GM12864 (cell line): ENCODE results near the gene HIPK2.

Experiments used
- DNase-seq: peaks from one replicate; pipeline ENCODE4 v3.0.0-alpha.2; 2011; ENCODE audit warnings: low read depth
- H3K4me3 ChIP-seq: 2 replicates; pipeline ENCODE4 v1.5.1; 2011; ENCODE audit warnings: mild to moderate bottlenecking, low read depth, low read length, control low read depth
- TF ChIP-seq, protein P1 (sequence below): IDR thresholded peaks from 2 replicates; pipeline ENCODE4 v1.5.1; 2011; ENCODE audit warnings: low read depth, mild to moderate bottlenecking, moderate library complexity, low read length, control low read depth, inconsistent platforms; ENCODE audit errors: missing control alignments

The HIPK2 gene

DNA sequence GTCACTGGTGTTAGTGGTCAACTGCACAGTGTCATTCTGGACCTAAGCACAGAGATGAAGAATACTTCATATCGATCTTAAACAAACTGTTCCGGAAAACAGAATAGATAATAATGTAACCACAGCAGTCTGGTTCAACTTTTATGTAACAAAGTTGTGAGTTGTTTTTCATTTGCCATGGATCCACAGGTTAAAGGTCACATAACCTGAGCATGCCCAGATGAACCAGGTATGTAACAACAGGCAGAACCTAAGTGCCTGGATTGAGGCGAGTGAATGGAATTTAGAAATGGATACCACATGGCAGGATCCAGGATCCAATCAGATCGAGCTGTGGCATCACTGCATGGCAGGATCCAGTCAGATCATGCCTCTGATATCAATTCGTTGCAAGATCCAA, 167.2 kb downstream of the HIPK2 start:
- DNase-seq: no peak
- TF ChIP-seq, protein P1, sequence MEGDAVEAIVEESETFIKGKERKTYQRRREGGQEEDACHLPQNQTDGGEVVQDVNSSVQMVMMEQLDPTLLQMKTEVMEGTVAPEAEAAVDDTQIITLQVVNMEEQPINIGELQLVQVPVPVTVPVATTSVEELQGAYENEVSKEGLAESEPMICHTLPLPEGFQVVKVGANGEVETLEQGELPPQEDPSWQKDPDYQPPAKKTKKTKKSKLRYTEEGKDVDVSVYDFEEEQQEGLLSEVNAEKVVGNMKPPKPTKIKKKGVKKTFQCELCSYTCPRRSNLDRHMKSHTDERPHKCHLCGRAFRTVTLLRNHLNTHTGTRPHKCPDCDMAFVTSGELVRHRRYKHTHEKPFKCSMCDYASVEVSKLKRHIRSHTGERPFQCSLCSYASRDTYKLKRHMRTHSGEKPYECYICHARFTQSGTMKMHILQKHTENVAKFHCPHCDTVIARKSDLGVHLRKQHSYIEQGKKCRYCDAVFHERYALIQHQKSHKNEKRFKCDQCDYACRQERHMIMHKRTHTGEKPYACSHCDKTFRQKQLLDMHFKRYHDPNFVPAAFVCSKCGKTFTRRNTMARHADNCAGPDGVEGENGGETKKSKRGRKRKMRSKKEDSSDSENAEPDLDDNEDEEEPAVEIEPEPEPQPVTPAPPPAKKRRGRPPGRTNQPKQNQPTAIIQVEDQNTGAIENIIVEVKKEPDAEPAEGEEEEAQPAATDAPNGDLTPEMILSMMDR: no peak
- no peak overlapping the region for H3K4me3 ChIP-seq

DNA sequence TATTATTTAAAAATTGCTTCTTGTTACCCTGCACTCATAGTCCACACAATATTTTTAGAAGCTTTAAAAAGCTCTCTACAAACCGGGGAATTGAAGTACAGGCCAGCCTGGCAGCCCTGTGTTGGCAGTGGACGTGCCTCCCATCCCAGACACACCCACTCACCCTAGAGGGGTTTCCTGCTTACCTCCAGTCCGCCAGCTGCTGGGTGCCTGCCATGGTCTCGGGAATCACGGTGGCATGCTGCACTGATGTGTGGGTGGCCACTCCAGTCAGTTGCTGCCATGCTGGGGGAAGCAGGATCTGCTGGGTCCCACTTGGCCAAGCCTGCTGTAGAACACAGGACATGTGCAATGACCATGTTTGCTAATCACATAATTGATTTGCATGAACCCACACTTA, 173.9 kb downstream of the HIPK2 start:
- no peak for DNase-seq
- TF ChIP-seq, protein P1: no peak
- H3K4me3 ChIP-seq: no peak overlapping the region

DNA sequence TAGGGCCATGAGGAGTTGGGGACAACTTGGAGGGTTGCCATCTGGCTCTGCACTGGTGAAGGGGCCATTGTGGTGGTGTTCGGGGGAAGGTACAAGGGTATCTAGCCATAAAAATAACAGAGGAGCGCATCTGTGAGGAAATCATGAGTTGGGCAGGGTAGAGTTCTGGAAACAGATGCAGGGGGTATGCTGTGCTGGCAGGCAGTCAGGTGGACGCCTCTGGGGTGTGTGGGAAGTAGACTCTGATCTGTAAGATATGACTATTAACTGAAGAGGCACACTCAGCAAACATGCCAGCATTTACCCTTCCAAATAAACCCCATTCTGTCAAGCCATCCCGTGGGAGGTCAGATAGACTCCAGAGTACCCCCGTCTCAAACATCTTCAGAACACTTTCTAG, 174.5 kb downstream of the HIPK2 start:
- TF ChIP-seq, protein P1: no peak

DNA sequence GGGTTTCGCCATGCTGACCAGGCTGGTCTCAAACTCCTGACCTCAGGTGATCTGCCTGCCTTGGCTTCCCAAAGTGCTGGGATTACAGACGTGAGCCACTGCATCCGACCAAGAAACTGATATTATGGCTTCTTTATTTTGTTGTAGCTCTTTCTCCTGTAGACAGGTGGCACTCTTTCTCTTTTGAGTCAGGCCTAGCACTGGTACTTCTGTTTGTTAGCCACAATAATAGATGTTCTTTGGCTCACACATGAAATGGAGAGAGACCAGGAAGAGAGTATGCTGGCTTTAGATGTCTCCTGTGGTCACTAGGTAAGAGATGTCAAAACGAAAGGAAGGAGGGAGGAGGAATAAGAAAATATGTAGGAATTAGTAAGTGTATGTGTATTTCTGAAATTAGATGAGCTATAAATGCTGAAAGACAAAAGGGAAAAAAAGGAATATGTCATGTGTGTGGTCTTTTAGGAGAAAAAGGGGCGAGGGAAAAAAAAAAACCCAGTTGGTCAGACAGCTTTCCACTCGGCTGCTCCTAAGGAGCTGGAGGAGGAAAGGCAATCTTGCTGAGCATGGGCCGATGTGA, 175.6 kb downstream of the HIPK2 start:
- no peak for DNase-seq
- TF ChIP-seq, protein P1: peak; percentile 61
- H3K4me3 ChIP-seq: no peak overlapping the region

More for the DNA sequence above, 174.5 kb downstream of the HIPK2 start:
- no peak for DNase-seq
- no peak overlapping the region for H3K4me3 ChIP-seq

DNA sequence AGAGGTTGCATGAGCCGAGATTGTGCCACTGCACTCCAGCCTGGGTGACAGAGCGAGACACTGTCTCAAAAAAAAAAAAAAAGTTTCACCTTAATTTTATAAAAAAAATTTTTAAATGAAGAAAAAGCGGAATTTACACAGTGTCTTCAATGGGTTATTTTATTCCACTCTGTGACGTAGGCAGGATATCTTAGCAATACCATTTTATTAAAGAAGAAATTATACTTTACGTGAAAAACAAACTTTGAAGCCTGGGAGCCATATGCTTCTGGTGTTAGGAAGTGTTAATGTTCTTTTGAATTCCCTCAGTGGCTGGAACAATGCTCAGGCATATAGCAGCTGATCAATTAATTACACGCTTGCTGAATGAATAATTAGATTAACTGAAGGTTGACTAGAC, 176.6 kb downstream of the HIPK2 start:
- H3K4me3 ChIP-seq: no peak overlapping the region
- TF ChIP-seq, protein P1: no peak
- DNase-seq: no peak

- no peak overlapping the region for H3K4me3 ChIP-seq
- TF ChIP-seq, protein P1: no peak
- DNase-seq: no peak
These were observed 177.5 kb downstream of the HIPK2 start for GRCh38 chr7:139600306-139600705.

DNA sequence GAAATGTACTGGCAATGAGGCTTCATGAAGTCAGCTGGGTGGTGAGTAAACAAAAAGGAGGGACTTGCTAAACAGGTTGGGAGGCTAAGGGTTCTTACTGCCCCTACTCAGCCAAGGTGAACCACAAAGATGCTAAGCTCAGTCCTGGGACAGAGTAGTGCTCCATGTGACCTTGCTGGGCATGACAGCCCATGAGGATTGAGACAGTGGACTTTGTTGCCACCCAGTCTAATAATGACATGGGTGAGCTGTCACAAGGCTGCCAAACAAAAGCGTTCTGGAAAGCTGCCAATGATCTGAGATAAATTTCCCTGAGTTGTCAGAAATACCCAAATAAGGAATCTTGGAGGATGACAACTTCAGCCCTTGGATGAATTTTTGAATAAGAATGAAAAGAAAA, 179.2 kb downstream of the HIPK2 start:
- no peak overlapping the region for H3K4me3 ChIP-seq
- DNase-seq: no peak
- TF ChIP-seq, protein P1: no peak
